Activated naive CD4-positive, alpha-beta T cell treated with anti-CD3 and anti-CD28 coated beads, Interleukin-2, amount 50 U/mL, for 72 hours (primary cell): ENCODE results near the gene VAV1. TPM values are rescaled to one million over a fixed set of nuclear protein-coding genes. Genes with fewer than 3 reads are reported as not detected.
A peak's percentile ranks its signal among the peaks of the same experiment; 100 is the strongest.

ENCODE experiments used
- ATAC-seq, 2 donors: fragments of 150-1000 bp; cut with Tn5 transposase; 2 replicates each; pipeline ENCODE4 v1.10.0; 2021; ENCODE audit warnings: mild to moderate bottlenecking in 2 of 2, moderate library complexity in 2 of 2
- DNase-seq, 2 donors: peaks; one replicate each; pipeline ENCODE4 v3.0.0; 2021 to 2022; ENCODE audit warnings: low spot score in 2 of 2
- H3K27ac Mint-ChIP-seq, 2 donors: one replicate each; pipeline ENCODE4 v1.8.0; 2022; ENCODE audit warnings: mild to moderate bottlenecking in 2 of 2, mixed read lengths in 2 of 2
- H3K36me3 Mint-ChIP-seq, 2 donors: one replicate each; pipeline ENCODE4 v1.8.0; 2022; ENCODE audit warnings: mixed read lengths in 2 of 2
- H3K9me3 Mint-ChIP-seq, 2 donors: one replicate each; pipeline ENCODE4 v1.8.0; 2022; ENCODE audit warnings: mixed read lengths in 2 of 2
- total RNA-seq, 2 donors: library from RNA; stranded (reverse); gene quantifications; one replicate each; pipeline ENCODE4 v1.2.3, GENCODE V29; 2022

Gene VAV1
- total RNA-seq, 2 donors from 2014 or later: 81.5 to 121 TPM

DNA sequence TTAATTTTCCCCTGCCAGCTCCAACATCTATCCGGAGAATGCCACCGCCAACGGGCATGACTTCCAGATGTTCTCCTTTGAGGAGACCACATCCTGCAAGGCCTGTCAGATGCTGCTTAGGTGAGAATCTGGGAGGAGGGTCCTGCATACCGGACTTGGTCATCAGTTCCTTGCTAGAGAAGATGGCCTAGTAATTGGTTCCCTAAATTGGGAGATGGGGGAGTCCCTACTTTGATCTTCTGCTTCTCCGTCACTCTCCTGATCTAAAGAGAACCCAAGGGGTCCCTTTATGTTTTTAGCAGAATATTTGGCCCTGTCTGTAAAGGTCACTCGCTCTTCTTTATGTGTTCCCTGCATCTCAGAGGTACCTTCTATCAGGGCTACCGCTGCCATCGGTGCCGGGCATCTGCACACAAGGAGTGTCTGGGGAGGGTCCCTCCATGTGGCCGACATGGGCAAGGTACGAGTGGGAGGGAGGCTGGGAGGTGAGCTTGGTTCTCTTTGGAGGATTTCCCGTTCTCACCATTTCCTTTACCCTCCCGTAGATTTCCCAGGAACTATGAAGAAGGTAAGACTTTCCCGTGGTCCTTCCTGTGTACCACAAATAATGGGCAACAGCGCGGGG is 60.8 kb downstream of the VAV1 start:
- ATAC-seq (no peak), DNase-seq (no peak)
- H3K9me3 Mint-ChIP-seq: no peaks in the 10 kb centered on the region
- peak overlapping the region; percentile 50 to 55 for H3K27ac Mint-ChIP-seq
- H3K36me3 Mint-ChIP-seq: peaks cover 25 to 68% of the 10 kb centered on the region in 2 donors

DNA sequence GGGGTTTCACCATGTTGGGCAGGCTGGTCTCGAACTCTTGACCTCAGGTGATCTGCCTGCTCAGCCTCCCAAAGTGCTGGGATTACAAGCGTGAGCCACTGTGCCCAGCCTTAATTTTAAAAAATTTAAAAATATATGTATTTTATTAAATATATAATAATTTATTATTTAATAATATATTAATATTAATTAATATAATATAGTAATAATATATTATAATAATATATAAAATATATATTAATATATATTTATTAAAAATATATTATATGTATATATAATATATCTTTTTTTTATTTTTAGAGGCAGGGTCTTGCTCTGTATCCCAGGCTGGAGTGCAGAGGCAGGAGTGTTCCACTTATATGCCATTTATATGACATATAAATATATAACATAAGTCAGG is 61.9 kb downstream of the VAV1 start:
- ATAC-seq (no peak), DNase-seq (no peak)
- no peak overlapping the region for H3K27ac Mint-ChIP-seq
- peaks cover 23 to 57% of the 10 kb centered on the region in 2 donors for H3K36me3 Mint-ChIP-seq
- H3K9me3 Mint-ChIP-seq: no peaks in the 10 kb centered on the region

DNA sequence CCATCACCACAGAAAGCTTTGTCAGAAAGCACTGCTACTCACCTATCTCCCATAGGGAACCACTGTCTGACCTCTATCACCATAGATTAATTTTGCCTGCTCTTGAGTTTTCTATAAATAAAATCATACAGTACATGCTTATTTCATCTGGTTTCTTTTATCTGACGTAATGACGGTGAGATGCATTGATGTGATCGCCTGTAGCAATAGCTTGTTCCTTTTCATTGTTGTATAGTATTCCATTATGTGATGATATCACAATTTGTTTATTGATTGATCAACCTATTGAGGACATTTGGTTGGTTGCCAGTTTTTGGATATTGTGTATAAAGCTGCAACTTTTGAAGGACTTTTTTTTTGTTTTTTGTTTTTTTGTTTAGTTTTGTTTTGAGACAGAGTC is 63.0 kb downstream of the VAV1 start:
- no peak overlapping the region for H3K27ac Mint-ChIP-seq
- ATAC-seq (no peak), DNase-seq (no peak)
- peaks cover 21 to 54% of the 10 kb centered on the region in 2 donors for H3K36me3 Mint-ChIP-seq
- H3K9me3 Mint-ChIP-seq: no peaks in the 10 kb centered on the region

DNA sequence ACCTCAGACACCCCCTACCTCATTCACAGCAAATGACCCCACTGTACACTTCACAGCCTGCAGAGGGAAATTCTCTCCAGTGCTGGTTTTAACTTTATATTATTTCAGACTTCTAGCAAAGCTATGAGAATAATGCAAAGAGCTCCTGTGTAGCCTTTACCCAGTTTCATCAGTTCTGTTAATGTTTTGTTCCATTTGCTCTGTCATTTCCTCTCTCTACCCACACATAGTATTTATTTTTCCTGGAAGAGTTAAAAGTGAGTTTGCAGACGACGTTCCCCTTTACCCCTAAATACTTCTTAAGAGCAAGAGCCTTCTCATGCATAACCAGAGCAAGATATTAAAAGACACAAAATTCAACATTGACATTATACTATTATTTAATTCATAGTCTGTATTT is 65.0 kb downstream of the VAV1 start:
- DNase-seq: no peak
- H3K27ac Mint-ChIP-seq: peak overlapping the region; percentile 70 to 86
- no peaks in the 10 kb centered on the region for H3K9me3 Mint-ChIP-seq
- peak in 1 of 2 donors; percentile 28 for ATAC-seq
- H3K36me3 Mint-ChIP-seq: peaks cover 21 to 46% of the 10 kb centered on the region in 2 donors

DNA sequence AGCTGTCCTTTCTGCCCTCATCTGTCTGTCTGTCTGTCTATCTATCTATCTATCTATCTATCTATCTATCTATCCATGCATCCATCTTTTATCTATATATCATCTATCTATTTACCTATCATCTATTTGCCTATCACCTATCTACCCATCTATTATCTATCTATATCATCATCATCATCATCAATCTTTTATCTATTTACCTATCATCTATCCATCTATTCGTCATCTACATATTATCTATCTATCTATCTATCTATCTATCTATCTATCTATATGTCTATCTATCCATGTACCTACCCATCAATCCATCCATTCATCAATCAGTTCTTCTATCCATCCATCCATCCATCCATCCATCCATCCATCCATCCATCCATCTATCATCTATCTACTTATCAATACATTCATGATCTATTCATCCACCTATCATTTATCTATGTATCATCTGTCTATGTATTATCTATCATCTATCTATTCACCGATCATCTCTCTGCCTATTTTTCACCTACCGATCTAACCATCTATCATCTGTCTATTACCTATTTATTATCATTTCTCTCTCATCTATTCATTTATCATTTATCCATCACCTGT is 65.7 kb downstream of the VAV1 start:
- no peak for DNase-seq
- no peaks in the 10 kb centered on the region for H3K9me3 Mint-ChIP-seq
- ATAC-seq: no peak
- H3K36me3 Mint-ChIP-seq: peaks cover 21 to 43% of the 10 kb centered on the region in 2 donors
- peak overlapping the region; percentile 27 to 86 for H3K27ac Mint-ChIP-seq

DNA sequence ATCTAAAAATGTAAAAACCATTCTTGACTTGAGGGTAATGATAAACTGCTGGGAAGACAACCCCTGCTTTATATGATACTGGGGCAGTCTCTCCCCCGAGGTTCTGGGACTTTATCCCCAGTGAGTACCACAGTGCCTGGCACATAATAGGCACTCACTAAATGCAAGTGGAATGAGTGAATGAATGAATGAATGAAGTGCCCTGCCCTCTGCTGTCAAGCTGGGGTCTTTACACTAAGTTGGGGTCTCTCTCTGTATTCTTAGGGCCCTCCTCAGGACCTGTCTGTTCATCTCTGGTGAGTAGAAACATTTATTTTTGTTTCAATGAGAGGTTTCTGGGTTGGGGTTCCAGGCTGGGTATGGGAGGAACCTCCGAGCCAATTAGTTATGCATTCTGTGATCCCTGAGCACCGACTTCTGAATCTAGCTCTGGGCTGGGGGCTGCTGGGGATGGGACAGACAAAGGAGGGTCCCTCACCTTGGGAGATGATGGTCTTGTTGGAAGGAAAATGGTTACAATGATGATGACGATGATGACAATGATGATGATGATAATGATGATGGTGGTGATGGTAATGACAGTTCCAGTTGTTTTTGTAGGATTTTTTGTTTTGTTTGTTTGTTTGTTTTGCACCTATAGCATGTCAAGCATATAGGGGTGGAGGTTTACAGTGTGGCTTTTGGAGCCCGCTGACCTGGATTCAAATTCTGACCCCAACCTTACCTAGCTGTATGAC is 70.5 kb downstream of the VAV1 start:
- peak overlapping the region; percentile 10 to 77 for H3K27ac Mint-ChIP-seq
- no peak for ATAC-seq
- peaks cover 10 to 20% of the 10 kb centered on the region in 2 donors for H3K36me3 Mint-ChIP-seq
- DNase-seq: no peak
- H3K9me3 Mint-ChIP-seq: no peaks in the 10 kb centered on the region

DNA sequence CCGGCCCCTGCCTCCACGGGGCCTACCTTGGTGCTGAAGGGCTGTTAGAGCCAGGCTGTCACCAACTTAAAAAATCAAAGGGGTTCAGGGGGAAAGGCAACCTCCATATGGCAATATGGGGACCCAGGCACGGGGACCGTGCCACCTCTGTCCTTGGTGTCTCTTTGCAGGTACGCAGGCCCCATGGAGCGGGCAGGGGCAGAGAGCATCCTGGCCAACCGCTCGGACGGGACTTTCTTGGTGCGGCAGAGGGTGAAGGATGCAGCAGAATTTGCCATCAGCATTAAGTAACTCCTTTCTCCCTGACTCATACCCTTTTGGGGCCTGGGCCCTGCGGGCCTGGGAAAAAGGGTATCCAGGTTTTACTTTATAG is 75.3 kb downstream of the VAV1 start:
- ATAC-seq: no peak
- Mint-ChIP-seq H3K36me3 (peaks cover 4 to 27% of the 10 kb centered on the region in 2 donors), H3K9me3 (no peaks in the 10 kb centered on the region), H3K27ac (no peak overlapping the region)
- no peak for DNase-seq

DNA sequence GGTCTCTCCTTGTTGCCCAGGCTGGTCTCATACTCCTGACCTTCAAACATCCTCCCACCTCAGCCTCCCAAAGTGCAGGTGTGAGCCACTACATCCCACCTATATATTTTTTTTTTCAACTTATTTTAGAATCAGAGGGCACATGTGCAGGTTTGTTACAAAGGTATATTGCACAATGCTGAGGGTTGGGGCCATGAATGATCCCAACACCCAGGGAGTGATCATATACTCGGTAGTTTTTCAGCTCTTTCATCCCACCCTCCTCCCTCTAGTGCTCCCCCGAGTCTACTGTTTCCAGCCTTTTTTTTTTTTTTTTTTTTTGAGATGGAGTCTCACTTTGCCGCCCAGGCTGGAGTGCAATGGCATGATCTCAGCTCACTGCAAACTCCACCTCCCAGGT is 76.5 kb downstream of the VAV1 start:
- H3K9me3 Mint-ChIP-seq: no peaks in the 10 kb centered on the region
- peaks cover 6 to 22% of the 10 kb centered on the region in 2 donors for H3K36me3 Mint-ChIP-seq
- ATAC-seq (no peak), DNase-seq (no peak)
- no peak overlapping the region for H3K27ac Mint-ChIP-seq

DNA sequence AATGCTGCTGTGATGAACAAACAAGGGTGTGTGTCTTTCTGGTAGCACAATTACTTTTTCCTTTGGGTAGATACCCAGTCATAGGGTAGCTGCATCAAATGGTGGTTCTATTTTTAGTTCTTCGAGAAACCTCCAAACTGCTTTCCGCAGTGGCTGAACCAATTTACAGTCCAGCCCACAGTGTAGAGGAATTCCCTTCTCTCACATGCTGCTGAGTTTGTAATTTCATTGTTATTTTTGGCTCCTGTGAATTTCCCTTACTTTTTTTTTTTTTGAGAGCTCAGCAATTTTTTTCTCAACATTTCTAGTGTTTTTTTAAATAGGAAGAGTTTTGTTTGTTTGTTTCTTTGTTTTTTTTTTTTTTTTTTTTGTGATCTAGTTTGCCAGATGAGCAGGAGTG is 77.4 kb downstream of the VAV1 start:
- peaks cover 5 to 18% of the 10 kb centered on the region in 2 donors for H3K36me3 Mint-ChIP-seq
- ATAC-seq (no peak), DNase-seq (no peak)
- peak overlapping the region; percentile 32 to 52 for H3K27ac Mint-ChIP-seq
- no peaks in the 10 kb centered on the region for H3K9me3 Mint-ChIP-seq

DNA sequence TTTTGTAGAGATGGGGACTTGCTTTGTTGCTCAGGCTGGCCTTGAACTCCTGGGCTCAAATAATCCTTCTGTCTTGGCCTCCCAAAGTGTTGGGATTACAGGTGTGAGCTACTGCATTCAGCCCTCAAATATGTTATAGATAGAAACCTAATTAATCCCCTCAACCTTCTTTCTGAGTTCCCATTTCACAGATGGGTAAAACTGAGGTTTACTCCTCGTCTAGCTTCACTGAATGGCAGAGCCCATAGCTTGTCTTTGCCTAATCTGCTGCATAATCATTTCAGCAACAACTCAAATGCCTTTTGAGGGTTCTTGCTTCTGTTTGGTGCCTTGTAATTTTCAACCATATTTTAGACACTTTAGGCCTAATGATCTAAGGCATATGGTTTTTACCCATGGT is 78.9 kb downstream of the VAV1 start:
- no peak overlapping the region for H3K27ac Mint-ChIP-seq
- no peaks in the 10 kb centered on the region for H3K9me3 Mint-ChIP-seq
- ATAC-seq (no peak), DNase-seq (no peak)
- H3K36me3 Mint-ChIP-seq: peaks cover 18 to 26% of the 10 kb centered on the region in 2 donors

DNA sequence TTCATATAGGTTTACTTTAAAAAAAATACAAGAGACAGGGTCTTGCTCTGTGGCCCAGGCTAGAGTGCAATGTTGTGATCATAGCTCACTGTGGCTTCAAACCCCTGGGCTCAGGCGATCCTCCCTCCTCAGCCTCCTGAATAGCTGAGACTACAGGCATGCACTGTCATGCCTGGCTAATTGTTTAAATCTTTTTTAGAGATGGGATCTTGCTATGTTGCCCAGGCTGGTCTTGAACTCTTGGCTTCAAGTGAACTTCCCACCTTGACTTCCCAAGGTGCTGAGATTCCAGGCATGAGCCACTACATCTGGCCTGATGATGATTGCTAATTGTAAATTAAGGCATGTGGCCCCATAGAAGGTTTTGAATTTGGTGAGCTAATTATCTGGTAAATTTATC is 79.5 kb downstream of the VAV1 start:
- Mint-ChIP-seq H3K36me3 (peaks cover 18 to 32% of the 10 kb centered on the region in 2 donors), H3K9me3 (no peaks in the 10 kb centered on the region), H3K27ac (peak overlapping the region in 1 of 2 donors; percentile 44)
- DNase-seq (no peak), ATAC-seq (no peak)

DNA sequence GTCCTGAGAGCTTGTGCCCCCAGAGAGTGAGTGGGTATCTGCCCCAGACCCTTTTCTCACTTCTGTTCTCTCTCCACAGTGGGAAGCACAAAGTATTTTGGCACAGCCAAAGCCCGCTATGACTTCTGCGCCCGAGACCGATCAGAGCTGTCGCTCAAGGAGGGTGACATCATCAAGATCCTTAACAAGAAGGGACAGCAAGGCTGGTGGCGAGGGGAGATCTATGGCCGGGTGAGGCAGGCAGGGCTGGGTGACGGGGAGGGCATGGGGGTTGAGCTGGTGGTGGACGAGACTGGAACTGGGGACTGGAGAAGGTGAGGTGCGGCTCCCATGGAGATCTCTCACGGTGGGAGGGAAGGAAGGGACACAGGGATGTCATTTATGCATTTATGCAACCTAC is 81.4 kb downstream of the VAV1 start:
- Mint-ChIP-seq H3K36me3 (peaks cover 18 to 32% of the 10 kb centered on the region in 2 donors), H3K9me3 (no peaks in the 10 kb centered on the region), H3K27ac (peak overlapping the region; percentile 61 to 62)
- no peak for ATAC-seq
- DNase-seq: no peak

DNA sequence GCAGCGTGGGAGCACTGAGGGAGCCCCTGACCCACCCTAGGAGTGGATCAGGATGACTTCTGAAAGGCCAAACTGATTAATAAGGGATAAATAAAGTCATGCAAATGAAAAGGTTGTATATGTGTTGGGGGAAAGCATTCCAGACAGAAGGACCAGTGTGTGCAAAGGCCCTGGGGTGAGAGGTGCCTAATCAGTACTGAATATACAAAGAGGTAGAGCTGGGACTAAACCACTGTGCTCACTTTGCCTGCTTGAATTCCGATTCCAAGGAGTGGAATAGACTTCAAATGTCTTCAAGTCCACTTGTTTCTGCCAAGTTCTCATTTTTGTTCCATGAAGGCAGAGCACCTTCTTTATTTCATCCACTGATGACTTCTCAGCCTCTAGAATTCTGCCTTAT is 82.2 kb downstream of the VAV1 start:
- H3K9me3 Mint-ChIP-seq: no peaks in the 10 kb centered on the region
- ATAC-seq (no peak), DNase-seq (no peak)
- H3K36me3 Mint-ChIP-seq: peaks cover 18 to 32% of the 10 kb centered on the region in 2 donors
- H3K27ac Mint-ChIP-seq: peak overlapping the region in 1 of 2 donors; percentile 62

DNA sequence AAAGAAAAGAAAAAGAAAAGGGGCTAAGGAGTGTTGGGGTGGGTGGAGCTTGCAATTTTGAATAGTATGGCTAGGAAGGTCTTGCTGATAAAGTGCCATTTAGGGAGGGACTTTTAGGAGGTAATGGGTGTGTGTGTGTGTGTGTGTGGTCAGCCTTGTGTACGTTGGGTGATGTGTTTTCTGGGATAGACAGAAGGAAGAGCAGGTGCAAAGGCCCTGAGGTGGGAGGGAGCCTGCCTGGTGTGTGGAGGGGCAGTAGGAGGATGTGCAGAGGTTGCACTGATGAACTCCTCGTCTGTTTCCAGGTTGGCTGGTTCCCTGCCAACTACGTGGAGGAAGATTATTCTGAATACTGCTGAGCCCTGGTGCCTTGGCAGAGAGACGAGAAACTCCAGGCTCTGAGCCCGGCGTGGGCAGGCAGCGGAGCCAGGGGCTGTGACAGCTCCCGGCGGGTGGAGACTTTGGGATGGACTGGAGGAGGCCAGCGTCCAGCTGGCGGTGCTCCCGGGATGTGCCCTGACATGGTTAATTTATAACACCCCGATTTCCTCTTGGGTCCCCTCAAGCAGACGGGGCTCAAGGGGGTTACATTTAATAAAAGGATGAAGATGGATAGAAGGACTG is 84.4 kb downstream of the VAV1 start:
- Mint-ChIP-seq H3K9me3 (no peaks in the 10 kb centered on the region), H3K36me3 (peaks cover 18 to 27% of the 10 kb centered on the region in 2 donors), H3K27ac (peak overlapping the region in 1 of 2 donors; percentile 3)
- ATAC-seq (no peak), DNase-seq (no peak)

DNA sequence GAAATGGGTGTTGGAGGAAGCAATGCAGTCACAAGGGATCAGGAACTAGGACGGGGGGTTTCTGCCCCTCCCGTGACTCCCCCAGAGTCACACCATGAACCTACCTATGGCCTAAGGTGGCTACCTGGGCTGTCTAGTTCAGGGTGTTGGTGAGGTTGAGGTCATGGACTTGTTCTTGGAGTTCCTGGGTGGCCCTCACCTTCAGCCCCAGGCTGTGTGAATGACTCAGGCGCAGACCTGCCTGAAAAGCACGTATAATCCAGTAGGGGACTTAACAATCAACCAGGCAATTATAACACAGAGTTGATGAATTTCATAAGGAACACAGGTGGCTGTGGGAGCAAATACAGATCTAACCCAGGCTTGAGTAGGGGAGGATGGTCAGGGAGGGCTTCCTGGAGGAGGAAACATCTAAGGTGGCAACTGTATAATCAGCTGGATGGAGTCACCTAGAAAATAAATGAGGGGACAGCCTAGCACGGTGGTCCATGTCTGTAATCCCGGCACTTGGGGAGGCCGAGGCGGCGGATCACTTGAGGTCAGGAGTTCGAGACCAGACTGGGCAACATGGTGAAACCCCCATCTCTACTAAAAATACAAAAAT is 89.3 kb downstream of the VAV1 start:
- H3K27ac Mint-ChIP-seq: peak overlapping the region in 1 of 2 donors; percentile 67
- DNase-seq (no peak), ATAC-seq (no peak)
- no peaks in the 10 kb centered on the region for H3K9me3 Mint-ChIP-seq
- peaks cover 0 to 2% of the 10 kb centered on the region in 2 donors for H3K36me3 Mint-ChIP-seq

DNA sequence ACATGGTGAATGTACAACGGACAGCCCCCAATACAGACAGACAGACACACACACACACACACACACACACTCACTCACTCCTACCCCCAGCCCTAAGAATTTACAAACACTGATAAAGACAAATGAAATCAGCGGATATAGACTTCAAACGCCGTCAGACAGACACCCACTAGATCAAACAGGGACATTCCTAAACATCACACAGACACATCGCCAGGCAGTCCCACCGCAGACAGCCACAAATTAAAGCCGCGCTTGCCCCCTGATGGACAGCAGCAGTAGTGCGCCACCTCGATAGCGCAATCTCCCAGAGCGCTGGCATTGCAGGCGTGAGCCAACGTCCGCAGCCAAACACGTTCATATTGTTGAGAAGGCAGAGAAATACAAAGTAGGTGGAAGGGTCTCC is 90.2 kb downstream of the VAV1 start:
- Mint-ChIP-seq H3K27ac (peak overlapping the region; percentile 1 to 67), H3K9me3 (no peaks in the 10 kb centered on the region), H3K36me3 (no peaks in the 10 kb centered on the region)
- DNase-seq (peak; percentile 91), ATAC-seq (peak; percentile 81 to 87)
